ENCODE measurements around the gene FAM200C.

DNA sequence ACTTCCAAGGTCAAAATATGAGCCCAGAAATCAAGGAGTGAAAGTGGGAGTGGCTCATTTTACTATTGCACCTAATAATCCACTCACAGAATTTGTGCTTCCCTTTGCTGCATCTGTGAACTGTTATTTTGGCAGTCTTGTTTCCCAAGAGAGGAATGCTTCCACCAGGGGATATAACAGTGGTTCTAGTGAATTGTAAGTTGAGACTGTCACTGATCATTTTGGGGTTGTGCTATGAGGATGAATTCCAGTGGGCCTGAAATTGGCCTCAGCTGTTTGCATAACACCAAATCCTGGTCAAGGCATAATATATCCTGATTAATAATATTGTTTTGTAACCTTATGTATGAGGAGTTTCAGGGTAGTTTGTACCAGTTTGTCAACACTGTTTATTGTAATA is 14.4 kb downstream of the FAM200C start:
- TF ChIP-seq, protein P1, sequence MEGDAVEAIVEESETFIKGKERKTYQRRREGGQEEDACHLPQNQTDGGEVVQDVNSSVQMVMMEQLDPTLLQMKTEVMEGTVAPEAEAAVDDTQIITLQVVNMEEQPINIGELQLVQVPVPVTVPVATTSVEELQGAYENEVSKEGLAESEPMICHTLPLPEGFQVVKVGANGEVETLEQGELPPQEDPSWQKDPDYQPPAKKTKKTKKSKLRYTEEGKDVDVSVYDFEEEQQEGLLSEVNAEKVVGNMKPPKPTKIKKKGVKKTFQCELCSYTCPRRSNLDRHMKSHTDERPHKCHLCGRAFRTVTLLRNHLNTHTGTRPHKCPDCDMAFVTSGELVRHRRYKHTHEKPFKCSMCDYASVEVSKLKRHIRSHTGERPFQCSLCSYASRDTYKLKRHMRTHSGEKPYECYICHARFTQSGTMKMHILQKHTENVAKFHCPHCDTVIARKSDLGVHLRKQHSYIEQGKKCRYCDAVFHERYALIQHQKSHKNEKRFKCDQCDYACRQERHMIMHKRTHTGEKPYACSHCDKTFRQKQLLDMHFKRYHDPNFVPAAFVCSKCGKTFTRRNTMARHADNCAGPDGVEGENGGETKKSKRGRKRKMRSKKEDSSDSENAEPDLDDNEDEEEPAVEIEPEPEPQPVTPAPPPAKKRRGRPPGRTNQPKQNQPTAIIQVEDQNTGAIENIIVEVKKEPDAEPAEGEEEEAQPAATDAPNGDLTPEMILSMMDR (IDR thresholded peaks at IDR 0.05; ENCODE audit: insufficient read depth, low read length, poor library complexity, severe bottlenecking): no peak
- TF ChIP-seq EZH2phosphoT487 (conservative IDR thresholded peaks at IDR 0.05; ENCODE audit: low read length): no peak

Data from SU-DHL-6 (cell line).